IMR-90 (cell line): ENCODE measurements around the gene COMMD1. TPM values are rescaled to one million over a fixed set of nuclear protein-coding genes. Genes with fewer than 3 reads are reported as not detected.

Source experiments
- ATAC-seq: fragments of 200-7000 bp; cut with Tn5 transposase; 2 replicates; pipeline ENCODE4 v1.9.1; 2020; ENCODE audit warnings: low read depth, mild to moderate bottlenecking, moderate library complexity
- BruUV-seq: library from RNA; stranded (reverse); fragments of 400-500 nt; replicated peaks from 2 replicates; lab custom pipeline; 2021; lab: Mats Ljungman, UMichigan
- CTCF ChIA-PET: fragments of 300-600 bp; formaldehyde crosslinking; extraction: SDS; loops from one replicate; lab custom pipeline; 2021; ENCODE audit warnings: antibody characterized with exemption; lab: Yijun Ruan, JAX
- POLR2A ChIA-PET: fragments of 300-600 bp; sonication (Branson Sonifier 250); formaldehyde crosslinking; loops from one replicate; lab custom pipeline; 2022; ENCODE audit warnings: antibody characterized with exemption; ENCODE audit not compliant: unreplicated experiment; lab: Charles Lee
- DNase-seq: peaks from one replicate; pipeline ENCODE4 v3.0.0; 2013
- H2AFZ ChIP-seq: replicated peaks from 2 replicates; pipeline ENCODE3; 2013; ENCODE audit warnings: low read length, mild to moderate bottlenecking; ENCODE audit not compliant: poor library complexity
- H2AK5ac ChIP-seq: 2 replicates; pipeline ENCODE4 v1.6.1; 2013; ENCODE audit warnings: low read depth, low read length, inconsistent platforms
- H2AK9ac ChIP-seq: replicated peaks from 2 replicates; pipeline ENCODE3; 2013; ENCODE audit warnings: mild to moderate bottlenecking, low read depth, low read length, moderate library complexity; ENCODE audit not compliant: poor library complexity
- H2BK120ac ChIP-seq: 2 replicates; pipeline ENCODE4 v1.6.1; 2013; ENCODE audit warnings: low read depth, low read length, inconsistent platforms
- H2BK15ac ChIP-seq: 3 replicates; pipeline ENCODE4 v1.6.1; 2013; ENCODE audit warnings: low read depth, low read length, inconsistent platforms
- H2BK20ac ChIP-seq: 2 replicates; pipeline ENCODE4 v1.6.1; 2013; ENCODE audit warnings: low read depth, mild to moderate bottlenecking, inconsistent platforms, low read length, moderate library complexity
- H2BK5ac ChIP-seq: 2 replicates; pipeline ENCODE4 v1.6.1; 2013; ENCODE audit warnings: mild to moderate bottlenecking, low read depth, low read length, inconsistent platforms; ENCODE audit not compliant: poor library complexity, severe bottlenecking
- H3K14ac ChIP-seq: replicated peaks from 2 replicates; pipeline ENCODE4 v1.6.1; 2013; ENCODE audit warnings: low read depth, low read length, inconsistent platforms
- H3K18ac ChIP-seq: 2 replicates; pipeline ENCODE4 v1.6.1; 2013; ENCODE audit warnings: low read depth, low read length, control low read depth
- H3K23ac ChIP-seq: 2 replicates; pipeline ENCODE4 v1.6.1; 2013; ENCODE audit warnings: low read depth, low read length, inconsistent platforms
- H3K27ac ChIP-seq: 2 replicates; pipeline ENCODE4 v1.5.1; 2013; ENCODE audit warnings: mild to moderate bottlenecking, control low read depth, low read length; ENCODE audit not compliant: insufficient read depth
- H3K27me3 ChIP-seq: 2 replicates; pipeline ENCODE4 v1.6.1; 2013; ENCODE audit warnings: low read length; ENCODE audit not compliant: control insufficient read depth, insufficient read depth
- H3K36me3 ChIP-seq: 2 replicates; pipeline ENCODE4 v1.6.1; 2013; ENCODE audit warnings: low read length, mixed read lengths; ENCODE audit not compliant: control insufficient read depth, insufficient read depth
- H3K4ac ChIP-seq: 2 replicates; pipeline ENCODE4 v1.6.1; 2013; ENCODE audit warnings: low read depth, low read length, inconsistent platforms
- H3K4me1 ChIP-seq: 2 replicates; pipeline ENCODE4 v1.6.1; 2013; ENCODE audit warnings: low read length, mixed read lengths; ENCODE audit not compliant: control insufficient read depth, insufficient read depth
- H3K4me2 ChIP-seq: 2 replicates; pipeline ENCODE4 v1.6.1; 2013; ENCODE audit warnings: low read depth, mild to moderate bottlenecking, control low read depth, low read length, moderate library complexity
- H3K4me3 ChIP-seq: 2 replicates; pipeline ENCODE4 v1.5.1; 2013; ENCODE audit warnings: low read depth, mild to moderate bottlenecking, control low read depth, low read length, moderate library complexity; ENCODE audit not compliant: insufficient read depth
- H3K56ac ChIP-seq: 2 replicates; pipeline ENCODE4 v1.6.1; 2013; ENCODE audit warnings: low read length, inconsistent platforms; ENCODE audit not compliant: insufficient read depth; ENCODE audit errors: extremely low read depth
- H3K79me1 ChIP-seq, 2 experiments: 2 replicates each; pipeline ENCODE4 v1.6.1; 2013; ENCODE audit warnings: low read length in 2 of 2, inconsistent platforms in 1 of 2, low read depth in 1 of 2
- H3K9ac ChIP-seq: 2 replicates; pipeline ENCODE4 v1.6.1; 2013; ENCODE audit warnings: low read depth, low read length, control low read depth
- H3K9me1 ChIP-seq: 2 replicates; pipeline ENCODE4 v1.6.1; 2013; ENCODE audit warnings: low read length, inconsistent platforms; ENCODE audit not compliant: insufficient read depth
- H3K9me3 ChIP-seq: 2 replicates; pipeline ENCODE4 v1.6.1; 2013; ENCODE audit warnings: low read length; ENCODE audit not compliant: control insufficient read depth, insufficient read depth
- H4K20me1 ChIP-seq: 2 replicates; pipeline ENCODE4 v1.6.1; 2013; ENCODE audit warnings: low read length, inconsistent platforms; ENCODE audit not compliant: insufficient read depth
- H4K5ac ChIP-seq: 2 replicates; pipeline ENCODE4 v1.6.1; 2013; ENCODE audit warnings: mild to moderate bottlenecking, low read depth, low read length, control low read depth
- H4K8ac ChIP-seq, 2 experiments: 2 replicates each; pipeline ENCODE4 v1.6.1; 2013; ENCODE audit warnings: low read depth in 2 of 2, low read length in 2 of 2, control low read depth in 1 of 2, inconsistent platforms in 1 of 2
- H4K91ac ChIP-seq: 2 replicates; pipeline ENCODE4 v1.6.1; 2013; ENCODE audit warnings: low read depth, low read length, inconsistent platforms; ENCODE audit not compliant: insufficient read depth
- BHLHE40 ChIP-seq: fragments of 150-350 bp; IDR thresholded peaks from 2 replicates; pipeline ENCODE4 v1.6.1; 2016; ENCODE audit warnings: mild to moderate bottlenecking, low read depth, low read length
- CEBPB ChIP-seq: IDR thresholded peaks from 2 replicates; pipeline ENCODE4 v1.6.1; 2012; ENCODE audit warnings: low read depth, low read length, improper control_type of control experiment
- CHD1 ChIP-seq: IDR thresholded peaks from 2 replicates; pipeline ENCODE4 v1.6.1; 2012; ENCODE audit warnings: low read depth, low read length, improper control_type of control experiment
- MAFK ChIP-seq: IDR thresholded peaks from 2 replicates; pipeline ENCODE4 v1.6.1; 2012; ENCODE audit warnings: low read depth, low read length, improper control_type of control experiment
- MAZ ChIP-seq: IDR thresholded peaks from 2 replicates; pipeline ENCODE4 v1.6.1; 2012; ENCODE audit warnings: low read depth, mild to moderate bottlenecking, low read length, improper control_type of control experiment, moderate library complexity, borderline replicate concordance
- MXI1 ChIP-seq: IDR thresholded peaks from 2 replicates; pipeline ENCODE4 v1.6.1; 2012; ENCODE audit warnings: low read depth, mild to moderate bottlenecking, low read length, moderate library complexity, borderline replicate concordance
- RAD21 ChIP-seq: IDR thresholded peaks from 2 replicates; pipeline ENCODE4 v1.6.1; 2012; ENCODE audit warnings: low read length, improper control_type of control experiment
- RCOR1 ChIP-seq: IDR thresholded peaks from 2 replicates; pipeline ENCODE4 v1.6.1; 2012; ENCODE audit warnings: mild to moderate bottlenecking, low read length, improper control_type of control experiment; ENCODE audit not compliant: insufficient replicate concordance
- SMC3 ChIP-seq: fragments of 150-350 bp; IDR thresholded peaks from 2 replicates; pipeline ENCODE4 v1.6.1; 2016; ENCODE audit warnings: low read depth, mild to moderate bottlenecking, antibody characterized with exemption, low read length, moderate library complexity
- WGBS, 2 experiments: methylation state at CpG; one replicate each; pipeline versions ENCODE4 v1.1.5 to v1.1.7; 2013; ENCODE audit warnings: missing lambda C conversion rate in 2 of 2; ENCODE audit not compliant: insufficient read length in 1 of 2; ENCODE audit errors: extremely low coverage in 2 of 2; 5-methylcytosine and 5-hydroxymethylcytosine counted together
- dilution Hi-C: fragments of 300-500 bp; cut with HindIII; formaldehyde crosslinking; loops from one replicate; pipeline ENCODE4 v1.14.3; 2018; ENCODE audit warnings: low sequenced_read_pairs; ENCODE audit not compliant: unreplicated experiment
- in situ Hi-C: fragments of 300-500 bp; cut with MboI; formaldehyde crosslinking; loops from 3 replicates; pipeline ENCODE4 v1.14.3; 2019; ENCODE audit warnings: low sequenced_read_pairs, inconsistent platforms, mixed read lengths
- intact Hi-C: fragments of 100-400 bp; cut with micrococcal nuclease; formaldehyde crosslinking; loops from 2 replicates; pipeline ENCODE4 v1.10.0; 2022
- polyA plus RNA-seq, 3 experiments: library from polyadenylated mRNA; depleted of rRNA; stranded (reverse); fragments of >200 nt; gene quantifications; 2 replicates each; pipeline ENCODE4 v1.2.3, GENCODE V29; 2012; ENCODE audit warnings: low replicate concordance in 1 of 3
- total RNA-seq: library from RNA; depleted of rRNA; stranded (reverse); fragments of >200 nt; gene quantifications from 2 replicates; pipeline ENCODE4 v1.2.3, GENCODE V29; 2012
- TF ChIP-seq, protein P1 (sequence below): fragments of 150-350 bp; IDR thresholded peaks from 2 replicates; pipeline ENCODE4 v1.6.1; 2016; ENCODE audit warnings: low read depth, mild to moderate bottlenecking, low read length, moderate library complexity, borderline replicate concordance
- TF ChIP-seq, protein P2 (sequence below): fragments of 150-350 bp; IDR thresholded peaks from 2 replicates; pipeline ENCODE4 v1.6.1; 2017; ENCODE audit warnings: mild to moderate bottlenecking, antibody characterized with exemption, low read length, low read depth

The COMMD1 gene
- total and polyA plus RNA-seq, 2 of the 4 experiments (the other 2 are of a cell fraction) = 42.8 to 60.4 TPM

DNA sequence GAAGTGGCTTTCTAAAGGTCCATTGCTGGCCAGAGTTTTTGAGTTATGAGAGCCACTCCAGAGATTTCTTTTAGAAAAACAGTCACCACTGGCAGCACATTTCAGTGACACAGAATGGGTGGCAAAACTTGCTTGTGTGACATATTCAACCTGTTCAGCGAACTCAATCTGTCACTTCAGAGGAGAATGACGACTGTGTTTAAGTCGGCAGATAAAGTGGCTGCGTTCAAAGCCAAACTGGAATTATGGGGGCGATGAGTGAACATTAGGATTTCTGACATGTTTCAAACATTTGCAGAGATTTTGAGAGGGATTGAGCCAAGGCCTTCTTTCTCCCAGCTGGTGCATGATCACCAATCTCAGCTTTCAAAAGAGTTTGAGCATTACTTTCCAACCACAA is 150.9 kb downstream of the COMMD1 start:
- Histone ChIP-seq H3K27me3 (no peaks in the 10 kb centered on the region), H3K9me3 (no peaks in the 10 kb centered on the region), H2AK9ac (no peak overlapping the region), H2AFZ (no peak overlapping the region), H4K8ac (no peak overlapping the region), H3K9ac (no peak overlapping the region), H2AK5ac (no peak overlapping the region), H3K4ac (no peak overlapping the region), H2BK20ac (no peak overlapping the region), H2BK5ac (no peak overlapping the region), H3K4me1 (no peaks in the 10 kb centered on the region), H3K27ac (no peak overlapping the region), H2BK15ac (no peak overlapping the region), H3K18ac (no peak overlapping the region), H3K36me3 (no peaks in the 10 kb centered on the region), H4K91ac (no peak overlapping the region), H3K4me3 (no peak overlapping the region), H3K79me1 (no peaks in the 10 kb centered on the region), H3K4me2 (no peak overlapping the region), H2BK120ac (no peak overlapping the region), H3K14ac (no peak overlapping the region), H4K20me1 (no peaks in the 10 kb centered on the region), H3K9me1 (no peaks in the 10 kb centered on the region), H4K5ac (no peak overlapping the region), H3K23ac (no peak overlapping the region), H3K56ac (no peak overlapping the region)
- WGBS, 2 experiments = 33% methylated on average over 4 of the region's 5 CpGs; no CpG with 5 or more reads in 1 of the 2 experiments
- in situ Hi-C loops (no loop called here), intact Hi-C loops (no loop called here), dilution Hi-C loops (no loop called here)
- TF ChIP-seq RAD21 (no peak), SMC3 (no peak), CEBPB (no peak), MAZ (no peak), CHD1 (no peak), BHLHE40 (no peak), MAFK (no peak), RCOR1 (no peak), MXI1 (no peak)
- TF ChIP-seq, protein P1, sequence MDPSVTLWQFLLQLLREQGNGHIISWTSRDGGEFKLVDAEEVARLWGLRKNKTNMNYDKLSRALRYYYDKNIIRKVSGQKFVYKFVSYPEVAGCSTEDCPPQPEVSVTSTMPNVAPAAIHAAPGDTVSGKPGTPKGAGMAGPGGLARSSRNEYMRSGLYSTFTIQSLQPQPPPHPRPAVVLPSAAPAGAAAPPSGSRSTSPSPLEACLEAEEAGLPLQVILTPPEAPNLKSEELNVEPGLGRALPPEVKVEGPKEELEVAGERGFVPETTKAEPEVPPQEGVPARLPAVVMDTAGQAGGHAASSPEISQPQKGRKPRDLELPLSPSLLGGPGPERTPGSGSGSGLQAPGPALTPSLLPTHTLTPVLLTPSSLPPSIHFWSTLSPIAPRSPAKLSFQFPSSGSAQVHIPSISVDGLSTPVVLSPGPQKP = no peak
- TF ChIP-seq, protein P2, sequence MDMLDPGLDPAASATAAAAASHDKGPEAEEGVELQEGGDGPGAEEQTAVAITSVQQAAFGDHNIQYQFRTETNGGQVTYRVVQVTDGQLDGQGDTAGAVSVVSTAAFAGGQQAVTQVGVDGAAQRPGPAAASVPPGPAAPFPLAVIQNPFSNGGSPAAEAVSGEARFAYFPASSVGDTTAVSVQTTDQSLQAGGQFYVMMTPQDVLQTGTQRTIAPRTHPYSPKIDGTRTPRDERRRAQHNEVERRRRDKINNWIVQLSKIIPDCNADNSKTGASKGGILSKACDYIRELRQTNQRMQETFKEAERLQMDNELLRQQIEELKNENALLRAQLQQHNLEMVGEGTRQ = no peak
- no peak for DNase-seq
- BruUV-seq = no TSS peak
- ATAC-seq = no peak
- POLR2A ChIA-PET = no interaction called here
- CTCF ChIA-PET = interaction anchor here (0.6 kb wide), 1 partner anchor 8 kb away, joined by 3 read pairs; no protein-coding TSS in a partner anchor
